ENCODE results near the gene CXCL3. TPM values are rescaled to one million over a fixed set of nuclear protein-coding genes. Genes with fewer than 3 reads are reported as not detected.
A peak's percentile ranks its signal among the peaks of the same experiment; 100 is the strongest.

Gene CXCL3
- total and polyA plus RNA-seq, 10 of the 15 experiments (the other 5 are each of a cell fraction or from before 2014, with no cell fraction given), result not detected

DNA sequence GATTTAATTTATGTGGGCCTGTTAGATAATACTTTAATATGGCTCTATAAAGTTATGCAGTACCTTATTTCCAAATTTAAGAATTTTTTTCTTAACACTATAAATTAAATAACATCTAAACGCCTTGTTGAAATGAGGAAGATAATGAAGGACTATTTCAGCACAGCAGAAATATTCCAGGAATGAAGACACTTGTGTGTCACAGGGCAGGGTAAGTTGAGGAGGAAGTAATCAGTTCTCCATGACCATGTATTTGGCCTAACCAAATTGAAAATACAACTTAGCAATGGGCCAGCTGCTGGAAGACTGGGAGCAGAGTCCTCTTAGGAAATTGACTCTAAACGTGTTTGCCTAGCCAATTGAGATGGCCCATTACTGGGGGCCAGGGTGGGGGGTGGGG is 16.9 kb downstream of the CXCL3 start (continued):
- TF ChIP-seq, protein P1, sequence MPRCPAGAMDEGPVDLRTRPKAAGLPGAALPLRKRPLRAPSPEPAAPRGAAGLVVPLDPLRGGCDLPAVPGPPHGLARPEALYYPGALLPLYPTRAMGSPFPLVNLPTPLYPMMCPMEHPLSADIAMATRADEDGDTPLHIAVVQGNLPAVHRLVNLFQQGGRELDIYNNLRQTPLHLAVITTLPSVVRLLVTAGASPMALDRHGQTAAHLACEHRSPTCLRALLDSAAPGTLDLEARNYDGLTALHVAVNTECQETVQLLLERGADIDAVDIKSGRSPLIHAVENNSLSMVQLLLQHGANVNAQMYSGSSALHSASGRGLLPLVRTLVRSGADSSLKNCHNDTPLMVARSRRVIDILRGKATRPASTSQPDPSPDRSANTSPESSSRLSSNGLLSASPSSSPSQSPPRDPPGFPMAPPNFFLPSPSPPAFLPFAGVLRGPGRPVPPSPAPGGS (IDR thresholded peaks at IDR 0.05; ENCODE audit: borderline replicate concordance, insufficient read depth, low read depth, low read length, poor library complexity, severe bottlenecking), result no peak
- TF ChIP-seq POU2F2 (IDR thresholded peaks at IDR 0.05; ENCODE audit: borderline replicate concordance, low read depth, low read length) (no peak), EED (IDR thresholded peaks at IDR 0.05; ENCODE audit: low read depth) (no peak)

DNA sequence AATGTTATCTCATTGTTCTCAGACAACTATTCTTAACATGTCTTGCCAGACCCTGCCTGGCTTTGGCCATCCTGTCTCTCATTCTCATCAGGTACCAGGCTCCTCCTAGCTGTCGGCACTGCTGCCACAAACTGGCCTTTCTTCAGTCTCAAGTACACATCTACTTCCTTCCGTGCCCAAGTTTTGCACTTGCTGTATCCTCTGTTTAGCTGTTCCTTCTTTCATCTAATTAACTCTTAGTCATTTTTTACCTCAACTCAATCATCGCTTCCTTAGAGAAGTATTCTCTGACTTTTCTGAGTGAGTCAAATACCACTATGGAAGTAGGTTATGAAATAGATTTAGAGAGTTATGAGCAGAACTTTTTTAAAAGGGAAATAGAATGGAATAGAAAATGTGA is 19.7 kb downstream of the CXCL3 start:
- intact Hi-C loops (cut with micrococcal nuclease; ENCODE audit: unreplicated experiment) (no loop called here), in situ Hi-C loops (cut with MboI) (no loop called here)
- Histone ChIP-seq H3K79me2 (ENCODE audit: control insufficient read depth, insufficient read depth, low read length) (no peaks in the 10 kb centered on the region), H3K9me3 (replicated peaks; ENCODE audit: control insufficient read depth, insufficient read depth, low read length) (no peaks in the 10 kb centered on the region), H3K9ac (ENCODE audit: control insufficient read depth, insufficient read depth, low read length) (no peak overlapping the region), H2AFZ (ENCODE audit: control insufficient read depth, low read depth, low read length) (no peak overlapping the region), H3K36me3 (ENCODE audit: control insufficient read depth in 2 of 2, insufficient read depth in 2 of 2, low read length in 1 of 2) (no peaks in the 10 kb centered on the region), H3K4me1 (ENCODE audit: control insufficient read depth, insufficient read depth, low read length) (no peaks in the 10 kb centered on the region), H3K27me3 (replicated peaks in 1 of 2; ENCODE audit: control insufficient read depth in 2 of 2, insufficient read depth in 2 of 2, low read length in 1 of 2) (no peaks in the 10 kb centered on the region), H3K4me3 (no peak overlapping the region), H3K27ac (ENCODE audit: control insufficient read depth, insufficient read depth) (no peak overlapping the region), H4K20me1 (ENCODE audit: control insufficient read depth, insufficient read depth) (no peaks in the 10 kb centered on the region), H3K4me2 (ENCODE audit: control insufficient read depth, insufficient read depth) (no peak overlapping the region)
- TF ChIP-seq TARDBP (IDR thresholded peaks at IDR 0.05; ENCODE audit: borderline replicate concordance) (no peak), SMAD5 (IDR thresholded peaks at IDR 0.05; ENCODE audit: low read depth) (no peak), EED (IDR thresholded peaks at IDR 0.05; ENCODE audit: low read depth) (no peak), TBL1XR1 (IDR thresholded peaks at IDR 0.05; ENCODE audit: low read depth, low read length) (no peak), ATF7 (IDR thresholded peaks at IDR 0.05; ENCODE audit: low read depth) (no peak), SIN3A (IDR thresholded peaks at IDR 0.05; ENCODE audit: low read depth, low read length) (no peak), GABPA (IDR thresholded peaks at IDR 0.05; ENCODE audit: low read depth) (no peak), RFX5 (IDR thresholded peaks at IDR 0.05; ENCODE audit: low read depth, low read length) (no peak), FOXK2 (IDR thresholded peaks at IDR 0.05) (no peak), HDGF (IDR thresholded peaks at IDR 0.05) (no peak), ASH2L (IDR thresholded peaks at IDR 0.05; ENCODE audit: borderline replicate concordance, low read depth) (no peak), CBX5 (IDR thresholded peaks at IDR 0.05; ENCODE audit: low read depth) (no peak)
- TF ChIP-seq, protein P2, sequence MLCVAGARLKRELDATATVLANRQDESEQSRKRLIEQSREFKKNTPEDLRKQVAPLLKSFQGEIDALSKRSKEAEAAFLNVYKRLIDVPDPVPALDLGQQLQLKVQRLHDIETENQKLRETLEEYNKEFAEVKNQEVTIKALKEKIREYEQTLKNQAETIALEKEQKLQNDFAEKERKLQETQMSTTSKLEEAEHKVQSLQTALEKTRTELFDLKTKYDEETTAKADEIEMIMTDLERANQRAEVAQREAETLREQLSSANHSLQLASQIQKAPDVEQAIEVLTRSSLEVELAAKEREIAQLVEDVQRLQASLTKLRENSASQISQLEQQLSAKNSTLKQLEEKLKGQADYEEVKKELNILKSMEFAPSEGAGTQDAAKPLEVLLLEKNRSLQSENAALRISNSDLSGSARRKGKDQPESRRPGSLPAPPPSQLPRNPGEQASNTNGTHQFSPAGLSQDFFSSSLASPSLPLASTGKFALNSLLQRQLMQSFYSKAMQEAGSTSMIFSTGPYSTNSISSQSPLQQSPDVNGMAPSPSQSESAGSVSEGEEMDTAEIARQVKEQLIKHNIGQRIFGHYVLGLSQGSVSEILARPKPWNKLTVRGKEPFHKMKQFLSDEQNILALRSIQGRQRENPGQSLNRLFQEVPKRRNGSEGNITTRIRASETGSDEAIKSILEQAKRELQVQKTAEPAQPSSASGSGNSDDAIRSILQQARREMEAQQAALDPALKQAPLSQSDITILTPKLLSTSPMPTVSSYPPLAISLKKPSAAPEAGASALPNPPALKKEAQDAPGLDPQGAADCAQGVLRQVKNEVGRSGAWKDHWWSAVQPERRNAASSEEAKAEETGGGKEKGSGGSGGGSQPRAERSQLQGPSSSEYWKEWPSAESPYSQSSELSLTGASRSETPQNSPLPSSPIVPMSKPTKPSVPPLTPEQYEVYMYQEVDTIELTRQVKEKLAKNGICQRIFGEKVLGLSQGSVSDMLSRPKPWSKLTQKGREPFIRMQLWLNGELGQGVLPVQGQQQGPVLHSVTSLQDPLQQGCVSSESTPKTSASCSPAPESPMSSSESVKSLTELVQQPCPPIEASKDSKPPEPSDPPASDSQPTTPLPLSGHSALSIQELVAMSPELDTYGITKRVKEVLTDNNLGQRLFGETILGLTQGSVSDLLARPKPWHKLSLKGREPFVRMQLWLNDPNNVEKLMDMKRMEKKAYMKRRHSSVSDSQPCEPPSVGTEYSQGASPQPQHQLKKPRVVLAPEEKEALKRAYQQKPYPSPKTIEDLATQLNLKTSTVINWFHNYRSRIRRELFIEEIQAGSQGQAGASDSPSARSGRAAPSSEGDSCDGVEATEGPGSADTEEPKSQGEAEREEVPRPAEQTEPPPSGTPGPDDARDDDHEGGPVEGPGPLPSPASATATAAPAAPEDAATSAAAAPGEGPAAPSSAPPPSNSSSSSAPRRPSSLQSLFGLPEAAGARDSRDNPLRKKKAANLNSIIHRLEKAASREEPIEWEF (IDR thresholded peaks at IDR 0.05; ENCODE audit: insufficient replicate concordance, low read depth, low read length), result no peak
- DNase-seq (ENCODE audit: low read depth, low spot score), result no peak
- no peak for FAIRE-seq
- BruUV-seq (replicated peaks), result no TSS peak
- ChIA-PET SMC1A (ENCODE audit: uncharacterized antibody, unreplicated experiment) (interaction anchor here (1.3 kb wide), 1 partner anchor 24 kb away, joined by 3 read pairs; no protein-coding TSS in a partner anchor), RAD21 (ENCODE audit: unreplicated experiment) (no interaction called here), POLR2A (no interaction called here), CTCF (no interaction called here)
- 18% methylated on average over 3 of the region's 3 CpGs for WGBS (ENCODE audit: insufficient coverage, insufficient replicate concordance, low lambda C conversion rate, missing lambda C conversion rate)
- ATAC-seq, result peak; percentile 35; the same call in 1 of the 3 replicates
